NB4 (cell line): Measurements from ENCODE around the gene HDX.
"Not testable (repeated sequence)": the region's sequence is repeated elsewhere in the genome, so short reads cannot be mapped to it uniquely, and the experiment has no call there.

Experiments used
- CTCF ChIP-seq: IDR thresholded peaks from one replicate; pipeline ENCODE4 v1.5.1; 2012; ENCODE audit warnings: low read depth, low read length
- POLR2A ChIP-seq: IDR thresholded peaks from 2 replicates; pipeline ENCODE4 v1.6.1; 2011; ENCODE audit warnings: mild to moderate bottlenecking; ENCODE audit not compliant: insufficient read length; ENCODE audit errors: extremely low read depth
- TF ChIP-seq, protein P1 (sequence below): IDR thresholded peaks from 2 replicates; pipeline ENCODE4 v1.6.1; 2011; ENCODE audit warnings: low read depth, low read length

GRCh38 chrX:84537627-84538026 lies 35.4 kb upstream of the HDX start:
- not testable (repeated sequence) for TF ChIP-seq CTCF, POLR2A
- TF ChIP-seq, protein P1, sequence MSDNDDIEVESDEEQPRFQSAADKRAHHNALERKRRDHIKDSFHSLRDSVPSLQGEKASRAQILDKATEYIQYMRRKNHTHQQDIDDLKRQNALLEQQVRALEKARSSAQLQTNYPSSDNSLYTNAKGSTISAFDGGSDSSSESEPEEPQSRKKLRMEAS, result not testable (repeated sequence)
